HEK293T (cell line): ENCODE data around the gene TNFAIP6.
"Not testable (repeated sequence)": the region's sequence is repeated elsewhere in the genome, so short reads cannot be mapped to it uniquely, and the experiment has no call there.

Experiments
- CTCF ChIA-PET: fragments of 350-600 bp; formaldehyde crosslinking; extraction: SDS; loops from one replicate; lab custom pipeline; 2021; ENCODE audit warnings: antibody characterized with exemption, inconsistent platforms; lab: Yijun Ruan, JAX
- POLR2A ChIA-PET: fragments of 350-600 bp; formaldehyde crosslinking; extraction: SDS; loops from one replicate; lab custom pipeline; 2020; ENCODE audit warnings: antibody characterized with exemption, inconsistent platforms; lab: Yijun Ruan, JAX
- DNase-seq: peaks from one replicate; pipeline ENCODE4 v3.0.0; 2012; ENCODE audit warnings: mixed read lengths; ENCODE audit errors: extremely low spot score
- ARNT ChIP-seq: fragments of 450-650 bp; IDR thresholded peaks from 2 replicates; pipeline ENCODE4 v1.6.1; 2017; ENCODE audit warnings: mild to moderate bottlenecking
- BHLHE40 ChIP-seq: fragments of 450-650 bp; IDR thresholded peaks from 2 replicates; pipeline ENCODE4 v1.6.1; 2016; ENCODE audit warnings: mild to moderate bottlenecking, moderate library complexity, borderline replicate concordance
- CTBP1 ChIP-seq: fragments of 450-650 bp; IDR thresholded peaks from 2 replicates; pipeline ENCODE4 v1.6.1; 2016; ENCODE audit warnings: borderline replicate concordance
- ELF4 ChIP-seq: fragments of 450-650 bp; IDR thresholded peaks from 2 replicates; pipeline ENCODE4 v1.6.1; 2017; ENCODE audit warnings: antibody characterized with exemption
- FOXA1 ChIP-seq: fragments of 450-650 bp; IDR thresholded peaks from 2 replicates; pipeline ENCODE4 v1.6.1; 2016; ENCODE audit warnings: mild to moderate bottlenecking
- FOXK2 ChIP-seq: fragments of 450-650 bp; IDR thresholded peaks from 2 replicates; pipeline ENCODE4 v1.6.1; 2016; ENCODE audit warnings: mild to moderate bottlenecking
- FOXM1 ChIP-seq: fragments of 450-650 bp; IDR thresholded peaks from 2 replicates; pipeline ENCODE4 v1.6.1; 2017; ENCODE audit warnings: mild to moderate bottlenecking, borderline replicate concordance
- HDGF ChIP-seq: fragments of 450-650 bp; IDR thresholded peaks from 2 replicates; pipeline ENCODE4 v1.6.1; 2017; ENCODE audit warnings: antibody characterized with exemption, borderline replicate concordance
- L3MBTL2 ChIP-seq: fragments of 450-650 bp; conservative IDR thresholded peaks from 2 replicates; pipeline ENCODE4 v1.6.1; 2016; ENCODE audit warnings: mild to moderate bottlenecking
- LEF1 ChIP-seq: fragments of 450-650 bp; IDR thresholded peaks from 2 replicates; pipeline ENCODE4 v1.6.1; 2017; ENCODE audit warnings: mild to moderate bottlenecking, borderline replicate concordance
- NFRKB ChIP-seq: fragments of 450-650 bp; IDR thresholded peaks from 2 replicates; pipeline ENCODE4 v1.6.1; 2016; ENCODE audit warnings: mild to moderate bottlenecking, moderate library complexity
- SP1 ChIP-seq: fragments of 450-650 bp; IDR thresholded peaks from 2 replicates; pipeline ENCODE4 v1.6.1; 2017
- SUZ12 ChIP-seq: fragments of 450-650 bp; IDR thresholded peaks from 2 replicates; pipeline ENCODE4 v1.6.1; 2016; ENCODE audit warnings: mild to moderate bottlenecking
- TARDBP ChIP-seq: fragments of 450-650 bp; IDR thresholded peaks from 2 replicates; pipeline ENCODE4 v1.6.1; 2016
- ZNF384 ChIP-seq: fragments of 450-650 bp; IDR thresholded peaks from 2 replicates; pipeline ENCODE4 v1.6.1; 2016
- TF ChIP-seq, protein P1 (sequence below): fragments of 450-650 bp; IDR thresholded peaks from 2 replicates; pipeline ENCODE4 v1.6.1; 2016

TNFAIP6 gene

DNA sequence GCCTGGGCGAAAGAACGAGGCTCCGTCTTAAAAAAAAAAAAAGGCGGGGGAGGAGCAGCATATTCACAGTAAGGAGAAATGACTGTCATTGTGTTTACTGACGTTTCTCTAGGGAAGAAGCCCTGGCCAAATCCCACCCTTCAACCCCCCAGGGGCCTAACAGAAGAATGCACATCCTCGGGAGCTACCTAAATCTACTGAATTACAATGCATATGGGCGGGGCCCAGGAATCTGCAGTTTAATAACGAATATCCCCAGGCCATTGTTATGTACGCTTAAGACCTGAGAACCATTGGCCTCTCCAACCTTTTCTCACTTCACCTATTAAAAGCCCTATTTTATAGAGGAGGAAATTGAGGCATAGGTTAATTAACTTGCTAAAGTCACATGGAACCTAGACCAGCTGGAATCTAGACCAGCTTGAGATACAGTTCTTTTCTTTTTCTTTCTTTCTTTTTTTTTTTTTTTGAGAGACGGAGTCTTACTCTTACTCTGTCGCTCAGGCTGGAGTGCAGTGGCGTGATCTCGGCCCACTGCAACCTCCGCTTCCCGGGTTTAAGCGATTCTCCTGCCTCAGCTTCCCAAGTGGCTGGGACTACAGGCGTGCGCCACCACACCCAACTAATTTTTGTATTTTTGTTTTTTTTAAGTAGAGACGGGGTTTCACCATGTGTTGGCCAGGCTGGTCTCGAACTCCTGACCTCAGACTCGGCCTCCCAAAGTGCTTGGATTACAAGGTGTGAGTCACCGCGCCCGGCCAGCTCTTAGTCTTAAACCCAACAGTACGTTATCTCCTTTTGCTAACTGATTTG is 51.6 kb downstream of the TNFAIP6 start:
- TF ChIP-seq L3MBTL2 (no peak), ELF4 (no peak), TARDBP (no peak), LEF1 (no peak)
- ChIA-PET CTCF (no interaction called here), POLR2A (interaction anchor here (1.2 kb wide), 1 partner anchor 10 kb away, joined by 6 read pairs; no protein-coding TSS in a partner anchor)
- DNase-seq, result no peak

DNA sequence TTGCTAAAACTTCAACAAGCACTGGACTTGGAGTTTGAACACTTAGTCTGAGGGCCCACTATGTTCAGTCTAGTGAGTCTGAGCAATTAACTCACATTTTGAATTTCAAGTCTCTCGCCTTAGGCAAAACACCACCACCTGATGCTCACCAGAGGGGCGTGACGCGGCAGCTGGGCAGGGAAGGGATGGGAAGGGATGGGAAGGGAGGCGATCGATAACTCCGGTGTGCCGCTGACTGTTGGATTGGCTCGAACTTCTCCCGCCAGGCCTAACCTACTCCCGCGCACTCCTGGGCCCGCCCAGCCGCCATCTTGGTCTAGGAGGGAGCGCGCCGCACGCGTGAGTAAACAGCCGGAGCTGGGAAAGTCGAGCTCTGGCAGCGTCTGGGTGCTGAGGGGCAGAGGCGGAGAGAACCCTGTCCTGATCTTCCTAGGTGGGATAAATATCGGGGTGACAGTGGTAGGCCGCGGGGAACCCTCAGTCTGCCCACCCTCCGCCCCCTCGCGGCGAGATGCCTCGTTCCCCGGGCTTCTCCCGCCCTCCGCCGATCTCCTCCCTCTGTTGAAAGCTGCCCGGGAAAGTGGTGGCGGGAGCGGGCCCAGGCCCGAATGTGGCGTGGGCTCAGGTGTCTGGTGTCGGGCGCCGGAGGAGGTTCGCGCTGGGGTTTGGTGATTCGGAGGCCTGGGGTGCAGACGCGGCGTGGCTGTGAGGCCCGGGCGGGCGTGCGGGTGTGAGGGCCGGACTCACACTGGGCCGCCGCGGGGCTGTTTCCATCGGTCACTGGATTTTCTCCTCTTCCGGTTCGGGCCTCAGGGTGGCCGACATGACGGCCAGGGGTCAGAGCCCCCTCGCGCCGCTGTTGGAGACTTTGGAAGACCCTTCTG is 52.5 kb downstream of the TNFAIP6 start, which contains the start of gene RIF1:
Gene RIF1, plus strand, starts transcription at position 302 of the 884 bp plus-strand sequence. Its CDS starts 522 bp downstream, at position 824.
- ChIA-PET CTCF (no interaction called here), POLR2A (interaction anchor here (0.5 to 1.2 kb wide), 3 partner anchors 9 to 120 kb away, joined by 3 to 6 read pairs (median 4); partner anchors contain the start of gene NMI)
- DNase-seq, result peak; percentile 93
- TF ChIP-seq SP1 (no peak), LEF1 (no peak; the same call in 1 of the 2 replicates), SUZ12 (no peak), NFRKB (peak; percentile 76), TARDBP (no peak), L3MBTL2 (peak; percentile 88), ARNT (0 out of 2 replicates have a peak, but pooled peaks have one; percentile 36), CTBP1 (peak; percentile 70)
- TF ChIP-seq, protein P1, sequence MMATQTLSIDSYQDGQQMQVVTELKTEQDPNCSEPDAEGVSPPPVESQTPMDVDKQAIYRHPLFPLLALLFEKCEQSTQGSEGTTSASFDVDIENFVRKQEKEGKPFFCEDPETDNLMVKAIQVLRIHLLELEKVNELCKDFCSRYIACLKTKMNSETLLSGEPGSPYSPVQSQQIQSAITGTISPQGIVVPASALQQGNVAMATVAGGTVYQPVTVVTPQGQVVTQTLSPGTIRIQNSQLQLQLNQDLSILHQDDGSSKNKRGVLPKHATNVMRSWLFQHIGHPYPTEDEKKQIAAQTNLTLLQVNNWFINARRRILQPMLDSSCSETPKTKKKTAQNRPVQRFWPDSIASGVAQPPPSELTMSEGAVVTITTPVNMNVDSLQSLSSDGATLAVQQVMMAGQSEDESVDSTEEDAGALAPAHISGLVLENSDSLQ, result no peak; the same call in 1 of the 2 replicates

DNA sequence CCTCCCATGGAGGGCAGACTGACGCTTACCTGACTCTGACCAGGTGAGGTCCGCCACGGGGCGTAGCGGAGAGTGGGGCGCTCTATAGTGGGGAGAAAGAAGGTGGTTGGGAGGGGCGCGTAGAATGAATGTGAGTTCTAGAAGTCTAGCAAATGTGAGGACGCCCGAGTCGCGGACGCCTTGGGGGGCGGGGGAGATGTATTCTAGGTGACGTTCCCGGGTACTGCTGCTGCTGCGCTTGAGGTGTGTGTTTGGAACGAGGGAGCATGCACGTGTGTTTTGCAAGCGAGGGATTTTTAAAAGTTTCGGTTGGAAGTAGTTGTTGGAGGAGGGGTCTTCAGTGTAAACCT is 53.1 kb downstream of the TNFAIP6 start:
- ChIA-PET CTCF (no interaction called here), POLR2A (interaction anchor here (1.0 to 1.2 kb wide), 2 partner anchors 8 to 121 kb away, joined by 4 to 6 read pairs; partner anchors contain the start of gene NMI)
- peak; percentile 44 for DNase-seq
- TF ChIP-seq L3MBTL2 (peak; percentile 22), ARNT (no peak)

DNA sequence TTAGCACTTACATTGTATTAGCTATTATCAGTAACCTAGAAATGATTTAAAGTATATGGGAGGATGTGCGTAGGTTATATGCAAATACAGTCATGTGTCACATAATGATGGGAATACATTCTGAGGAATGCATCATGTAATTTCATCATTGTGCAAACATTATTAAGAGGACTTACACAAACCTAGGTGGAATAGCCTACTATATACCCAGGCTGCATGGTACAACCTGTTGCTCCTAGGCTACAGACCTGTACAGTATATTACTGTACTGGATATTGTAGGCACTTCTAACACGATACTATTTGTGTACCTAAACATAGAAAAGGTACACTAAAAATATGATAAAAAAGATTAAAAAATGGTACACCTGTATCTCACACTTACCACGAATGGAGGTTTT is 60.3 kb downstream of the TNFAIP6 start:
- no peak for DNase-seq
- TF ChIP-seq TARDBP (no peak), FOXM1 (no peak), HDGF (no peak), L3MBTL2 (no peak), ZNF384 (no peak), BHLHE40 (no peak), NFRKB (no peak), LEF1 (no peak), FOXA1 (no peak), ARNT (no peak), ELF4 (no peak), FOXK2 (no peak), CTBP1 (no peak), SUZ12 (no peak)
- TF ChIP-seq, protein P1, result no peak
- ChIA-PET CTCF (no interaction called here), POLR2A (interaction anchor here (1.9 kb wide), 1 partner anchor 8 kb away, joined by 6 read pairs; the partner anchor contains the start of gene RIF1)

DNA sequence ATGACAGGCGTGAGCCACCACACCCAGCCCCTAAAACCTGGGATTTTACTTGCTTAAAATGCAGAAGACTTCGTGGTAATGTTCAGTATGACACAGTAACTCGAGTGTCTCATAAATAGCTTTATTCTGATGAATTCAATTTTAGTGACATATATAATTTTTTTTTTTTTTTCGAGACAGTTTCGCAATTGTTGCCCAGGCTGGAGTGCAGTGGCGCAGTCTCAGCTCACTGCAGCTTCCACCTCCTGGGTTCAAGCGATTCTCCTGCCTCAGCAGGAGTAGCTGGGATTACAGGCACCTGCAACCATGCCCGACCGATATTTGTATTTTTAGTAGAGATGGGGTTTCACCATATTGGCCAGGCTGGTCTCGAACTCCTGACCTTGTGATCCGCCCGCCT is 64.3 kb downstream of the TNFAIP6 start:
- DNase-seq, POLR2A ChIA-PET, CTCF ChIA-PET: not testable (repeated sequence)

DNA sequence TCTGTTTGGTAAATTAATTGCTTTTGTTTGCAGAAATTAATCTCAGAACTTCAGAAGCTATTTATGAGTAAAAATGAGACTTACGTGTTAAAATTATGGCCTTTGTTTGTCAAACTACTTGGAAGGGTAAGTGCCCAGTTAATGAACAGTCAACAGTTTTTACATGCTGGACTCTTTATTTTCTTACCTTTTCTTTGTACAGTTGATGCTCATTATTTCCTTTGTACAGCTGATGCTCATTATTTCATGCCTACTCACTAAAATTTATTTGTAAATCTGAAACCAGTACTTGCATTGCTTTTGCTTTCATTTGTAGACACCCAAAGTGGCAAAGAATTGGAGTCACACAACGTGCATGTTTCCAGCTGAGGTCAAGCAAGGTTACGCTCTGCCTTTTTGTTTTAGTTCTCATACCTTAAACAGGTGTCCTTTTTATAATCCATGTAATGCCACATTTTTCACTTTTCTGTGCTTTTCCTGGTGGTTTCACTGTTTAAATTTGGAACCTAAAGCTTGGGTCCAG is 65.6 kb downstream of the TNFAIP6 start:
- ChIA-PET CTCF (no interaction called here), POLR2A (no interaction called here)
- DNase-seq, result no peak
- TF ChIP-seq SUZ12, result no peak
- TF ChIP-seq FOXA1, result no peak
- TF ChIP-seq BHLHE40, result no peak
- TF ChIP-seq, protein P1, result no peak
- TF ChIP-seq ELF4, result no peak
- no peak for TF ChIP-seq CTBP1
- TF ChIP-seq ZNF384, result no peak
